IMR-90 (cell line): ENCODE results near the gene MPP2. TPM values are rescaled to one million over a fixed set of nuclear protein-coding genes. Genes with fewer than 3 reads are reported as not detected.

Source experiments
- ATAC-seq: fragments of 200-7000 bp; cut with Tn5 transposase; 2 replicates; pipeline ENCODE4 v1.9.1; 2020; ENCODE audit warnings: low read depth, mild to moderate bottlenecking, moderate library complexity
- BruUV-seq: library from RNA; stranded (reverse); fragments of 400-500 nt; replicated peaks from 2 replicates; lab custom pipeline; 2021; lab: Mats Ljungman, UMichigan
- CTCF ChIA-PET: fragments of 300-600 bp; formaldehyde crosslinking; extraction: SDS; loops from one replicate; lab custom pipeline; 2021; ENCODE audit warnings: antibody characterized with exemption; lab: Yijun Ruan, JAX
- POLR2A ChIA-PET: fragments of 300-600 bp; sonication (Branson Sonifier 250); formaldehyde crosslinking; loops from one replicate; lab custom pipeline; 2022; ENCODE audit warnings: antibody characterized with exemption; ENCODE audit not compliant: unreplicated experiment; lab: Charles Lee
- DNase-seq: peaks from one replicate; pipeline ENCODE4 v3.0.0; 2013
- H2AFZ ChIP-seq: replicated peaks from 2 replicates; pipeline ENCODE3; 2013; ENCODE audit warnings: low read length, mild to moderate bottlenecking; ENCODE audit not compliant: poor library complexity
- H2AK5ac ChIP-seq: 2 replicates; pipeline ENCODE4 v1.6.1; 2013; ENCODE audit warnings: low read depth, low read length, inconsistent platforms
- H2AK9ac ChIP-seq: replicated peaks from 2 replicates; pipeline ENCODE3; 2013; ENCODE audit warnings: mild to moderate bottlenecking, low read depth, low read length, moderate library complexity; ENCODE audit not compliant: poor library complexity
- H2BK120ac ChIP-seq: 2 replicates; pipeline ENCODE4 v1.6.1; 2013; ENCODE audit warnings: low read depth, low read length, inconsistent platforms
- H2BK15ac ChIP-seq: 3 replicates; pipeline ENCODE4 v1.6.1; 2013; ENCODE audit warnings: low read depth, low read length, inconsistent platforms
- H2BK20ac ChIP-seq: 2 replicates; pipeline ENCODE4 v1.6.1; 2013; ENCODE audit warnings: low read depth, mild to moderate bottlenecking, inconsistent platforms, low read length, moderate library complexity
- H2BK5ac ChIP-seq: 2 replicates; pipeline ENCODE4 v1.6.1; 2013; ENCODE audit warnings: mild to moderate bottlenecking, low read depth, low read length, inconsistent platforms; ENCODE audit not compliant: poor library complexity, severe bottlenecking
- H3K14ac ChIP-seq: replicated peaks from 2 replicates; pipeline ENCODE4 v1.6.1; 2013; ENCODE audit warnings: low read depth, low read length, inconsistent platforms
- H3K18ac ChIP-seq: 2 replicates; pipeline ENCODE4 v1.6.1; 2013; ENCODE audit warnings: low read depth, low read length, control low read depth
- H3K23ac ChIP-seq: 2 replicates; pipeline ENCODE4 v1.6.1; 2013; ENCODE audit warnings: low read depth, low read length, inconsistent platforms
- H3K27ac ChIP-seq: 2 replicates; pipeline ENCODE4 v1.5.1; 2013; ENCODE audit warnings: mild to moderate bottlenecking, control low read depth, low read length; ENCODE audit not compliant: insufficient read depth
- H3K27me3 ChIP-seq: 2 replicates; pipeline ENCODE4 v1.6.1; 2013; ENCODE audit warnings: low read length; ENCODE audit not compliant: control insufficient read depth, insufficient read depth
- H3K36me3 ChIP-seq: 2 replicates; pipeline ENCODE4 v1.6.1; 2013; ENCODE audit warnings: low read length, mixed read lengths; ENCODE audit not compliant: control insufficient read depth, insufficient read depth
- H3K4ac ChIP-seq: 2 replicates; pipeline ENCODE4 v1.6.1; 2013; ENCODE audit warnings: low read depth, low read length, inconsistent platforms
- H3K4me1 ChIP-seq: 2 replicates; pipeline ENCODE4 v1.6.1; 2013; ENCODE audit warnings: low read length, mixed read lengths; ENCODE audit not compliant: control insufficient read depth, insufficient read depth
- H3K4me2 ChIP-seq: 2 replicates; pipeline ENCODE4 v1.6.1; 2013; ENCODE audit warnings: low read depth, mild to moderate bottlenecking, control low read depth, low read length, moderate library complexity
- H3K4me3 ChIP-seq: 2 replicates; pipeline ENCODE4 v1.5.1; 2013; ENCODE audit warnings: low read depth, mild to moderate bottlenecking, control low read depth, low read length, moderate library complexity; ENCODE audit not compliant: insufficient read depth
- H3K56ac ChIP-seq: 2 replicates; pipeline ENCODE4 v1.6.1; 2013; ENCODE audit warnings: low read length, inconsistent platforms; ENCODE audit not compliant: insufficient read depth; ENCODE audit errors: extremely low read depth
- H3K79me1 ChIP-seq, 2 experiments: 2 replicates each; pipeline ENCODE4 v1.6.1; 2013; ENCODE audit warnings: low read length in 2 of 2, inconsistent platforms in 1 of 2, low read depth in 1 of 2
- H3K9ac ChIP-seq: 2 replicates; pipeline ENCODE4 v1.6.1; 2013; ENCODE audit warnings: low read depth, low read length, control low read depth
- H3K9me1 ChIP-seq: 2 replicates; pipeline ENCODE4 v1.6.1; 2013; ENCODE audit warnings: low read length, inconsistent platforms; ENCODE audit not compliant: insufficient read depth
- H3K9me3 ChIP-seq: 2 replicates; pipeline ENCODE4 v1.6.1; 2013; ENCODE audit warnings: low read length; ENCODE audit not compliant: control insufficient read depth, insufficient read depth
- H4K20me1 ChIP-seq: 2 replicates; pipeline ENCODE4 v1.6.1; 2013; ENCODE audit warnings: low read length, inconsistent platforms; ENCODE audit not compliant: insufficient read depth
- H4K5ac ChIP-seq: 2 replicates; pipeline ENCODE4 v1.6.1; 2013; ENCODE audit warnings: mild to moderate bottlenecking, low read depth, low read length, control low read depth
- H4K8ac ChIP-seq, 2 experiments: 2 replicates each; pipeline ENCODE4 v1.6.1; 2013; ENCODE audit warnings: low read depth in 2 of 2, low read length in 2 of 2, control low read depth in 1 of 2, inconsistent platforms in 1 of 2
- H4K91ac ChIP-seq: 2 replicates; pipeline ENCODE4 v1.6.1; 2013; ENCODE audit warnings: low read depth, low read length, inconsistent platforms; ENCODE audit not compliant: insufficient read depth
- BHLHE40 ChIP-seq: fragments of 150-350 bp; IDR thresholded peaks from 2 replicates; pipeline ENCODE4 v1.6.1; 2016; ENCODE audit warnings: mild to moderate bottlenecking, low read depth, low read length
- CEBPB ChIP-seq: IDR thresholded peaks from 2 replicates; pipeline ENCODE4 v1.6.1; 2012; ENCODE audit warnings: low read depth, low read length, improper control_type of control experiment
- CHD1 ChIP-seq: IDR thresholded peaks from 2 replicates; pipeline ENCODE4 v1.6.1; 2012; ENCODE audit warnings: low read depth, low read length, improper control_type of control experiment
- CTCF ChIP-seq: conservative IDR thresholded peaks from 2 replicates; pipeline ENCODE4 v1.5.1; 2012; ENCODE audit warnings: mild to moderate bottlenecking, low read depth, low read length, improper control_type of control experiment
- ELK1 ChIP-seq: fragments of 150-350 bp; IDR thresholded peaks from 2 replicates; pipeline ENCODE4 v1.6.1; 2016; ENCODE audit warnings: low read depth, mild to moderate bottlenecking, low read length, moderate library complexity, borderline replicate concordance
- FOS ChIP-seq: fragments of 150-350 bp; IDR thresholded peaks from 2 replicates; pipeline ENCODE4 v1.6.1; 2016; ENCODE audit warnings: low read depth, low read length
- MAFK ChIP-seq: IDR thresholded peaks from 2 replicates; pipeline ENCODE4 v1.6.1; 2012; ENCODE audit warnings: low read depth, low read length, improper control_type of control experiment
- MAZ ChIP-seq: IDR thresholded peaks from 2 replicates; pipeline ENCODE4 v1.6.1; 2012; ENCODE audit warnings: low read depth, mild to moderate bottlenecking, low read length, improper control_type of control experiment, moderate library complexity, borderline replicate concordance
- MXI1 ChIP-seq: IDR thresholded peaks from 2 replicates; pipeline ENCODE4 v1.6.1; 2012; ENCODE audit warnings: low read depth, mild to moderate bottlenecking, low read length, moderate library complexity, borderline replicate concordance
- NFE2L2 ChIP-seq: fragments of 150-350 bp; IDR thresholded peaks from 2 replicates; pipeline ENCODE4 v1.6.1; 2016; ENCODE audit warnings: low read depth, mild to moderate bottlenecking, low read length
- POLR2A ChIP-seq: IDR thresholded peaks from 2 replicates; pipeline ENCODE4 v1.6.1; 2012; ENCODE audit warnings: mild to moderate bottlenecking, low read depth, low read length
- RAD21 ChIP-seq: IDR thresholded peaks from 2 replicates; pipeline ENCODE4 v1.6.1; 2012; ENCODE audit warnings: low read length, improper control_type of control experiment
- RCOR1 ChIP-seq: IDR thresholded peaks from 2 replicates; pipeline ENCODE4 v1.6.1; 2012; ENCODE audit warnings: mild to moderate bottlenecking, low read length, improper control_type of control experiment; ENCODE audit not compliant: insufficient replicate concordance
- RFX5 ChIP-seq: IDR thresholded peaks from 2 replicates; pipeline ENCODE4 v1.8.0; 2012; ENCODE audit warnings: low read depth, mild to moderate bottlenecking, low read length, moderate library complexity
- SMC3 ChIP-seq: fragments of 150-350 bp; IDR thresholded peaks from 2 replicates; pipeline ENCODE4 v1.6.1; 2016; ENCODE audit warnings: low read depth, mild to moderate bottlenecking, antibody characterized with exemption, low read length, moderate library complexity
- WGBS, 2 experiments: methylation state at CpG; one replicate each; pipeline versions ENCODE4 v1.1.5 to v1.1.7; 2013; ENCODE audit warnings: missing lambda C conversion rate in 2 of 2; ENCODE audit not compliant: insufficient read length in 1 of 2; ENCODE audit errors: extremely low coverage in 2 of 2; 5-methylcytosine and 5-hydroxymethylcytosine counted together
- dilution Hi-C: fragments of 300-500 bp; cut with HindIII; formaldehyde crosslinking; loops from one replicate; pipeline ENCODE4 v1.14.3; 2018; ENCODE audit warnings: low sequenced_read_pairs; ENCODE audit not compliant: unreplicated experiment
- in situ Hi-C: fragments of 300-500 bp; cut with MboI; formaldehyde crosslinking; loops from 3 replicates; pipeline ENCODE4 v1.14.3; 2019; ENCODE audit warnings: low sequenced_read_pairs, inconsistent platforms, mixed read lengths
- intact Hi-C: fragments of 100-400 bp; cut with micrococcal nuclease; formaldehyde crosslinking; loops from 2 replicates; pipeline ENCODE4 v1.10.0; 2022
- polyA plus RNA-seq, 3 experiments: library from polyadenylated mRNA; depleted of rRNA; stranded (reverse); fragments of >200 nt; gene quantifications; 2 replicates each; pipeline ENCODE4 v1.2.3, GENCODE V29; 2012; ENCODE audit warnings: low replicate concordance in 1 of 3
- total RNA-seq: library from RNA; depleted of rRNA; stranded (reverse); fragments of >200 nt; gene quantifications from 2 replicates; pipeline ENCODE4 v1.2.3, GENCODE V29; 2012
- TF ChIP-seq, protein P1 (sequence below): fragments of 150-350 bp; IDR thresholded peaks from 2 replicates; pipeline ENCODE4 v1.6.1; 2017; ENCODE audit warnings: mild to moderate bottlenecking, antibody characterized with exemption, low read length, low read depth

Gene MPP2
- total and polyA plus RNA-seq, 2 of the 4 experiments (the other 2 are of a cell fraction), result 3.2 to 3.8 TPM

DNA sequence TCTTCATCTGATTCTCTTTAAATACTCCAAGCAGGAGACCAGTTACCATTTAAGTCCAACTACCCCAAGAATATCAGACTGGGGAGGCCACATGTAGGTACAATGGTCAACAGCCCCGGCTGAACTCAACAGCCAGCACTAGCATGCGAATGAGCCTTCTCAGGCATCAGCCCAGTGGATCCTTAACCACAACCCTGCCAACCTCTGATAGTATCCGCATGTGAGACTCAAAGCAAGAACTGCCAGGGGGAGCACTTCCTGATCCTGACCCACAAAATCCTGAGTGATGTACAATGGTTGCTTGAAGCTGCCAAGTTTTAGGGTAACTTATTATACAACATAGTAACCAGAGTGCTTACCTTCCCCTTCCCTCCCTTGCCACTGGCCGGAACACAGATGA lies 42.4 kb upstream of the MPP2 start:
- H2AK9ac ChIP-seq, result no peak overlapping the region
- BruUV-seq, result no TSS peak
- no peak for ATAC-seq
- H3K9me1 ChIP-seq, result no peaks in the 10 kb centered on the region
- H4K5ac ChIP-seq, result no peak overlapping the region
- intact Hi-C loops, result no loop called here
- no peaks in the 10 kb centered on the region for H3K4me1 ChIP-seq
- no peak overlapping the region for H3K4ac ChIP-seq
- H2AFZ ChIP-seq, result no peak overlapping the region
- peaks cover 53% of the 10 kb centered on the region for H3K27me3 ChIP-seq
- dilution Hi-C loops, result no loop called here
- no peaks in the 10 kb centered on the region for H3K36me3 ChIP-seq
- H4K91ac ChIP-seq, result no peak overlapping the region
- no peak overlapping the region for H3K23ac ChIP-seq
- no peak overlapping the region for H3K27ac ChIP-seq
- H2BK5ac ChIP-seq, result no peak overlapping the region
- no peak overlapping the region for H3K56ac ChIP-seq
- TF ChIP-seq RCOR1 (no peak), BHLHE40 (no peak), CHD1 (no peak), RFX5 (no peak), RAD21 (no peak), ELK1 (no peak), CEBPB (no peak), SMC3 (no peak), POLR2A (no peak), NFE2L2 (no peak), MXI1 (no peak), MAFK (no peak), FOS (no peak), CTCF (no peak), MAZ (no peak)
- TF ChIP-seq, protein P1, sequence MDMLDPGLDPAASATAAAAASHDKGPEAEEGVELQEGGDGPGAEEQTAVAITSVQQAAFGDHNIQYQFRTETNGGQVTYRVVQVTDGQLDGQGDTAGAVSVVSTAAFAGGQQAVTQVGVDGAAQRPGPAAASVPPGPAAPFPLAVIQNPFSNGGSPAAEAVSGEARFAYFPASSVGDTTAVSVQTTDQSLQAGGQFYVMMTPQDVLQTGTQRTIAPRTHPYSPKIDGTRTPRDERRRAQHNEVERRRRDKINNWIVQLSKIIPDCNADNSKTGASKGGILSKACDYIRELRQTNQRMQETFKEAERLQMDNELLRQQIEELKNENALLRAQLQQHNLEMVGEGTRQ, result no peak
- H3K14ac ChIP-seq, result no peak overlapping the region
- POLR2A ChIA-PET, result no interaction called here
- H4K8ac ChIP-seq, result no peak overlapping the region
- H4K20me1 ChIP-seq, result 0 out of 2 replicates have a peak, but pooled peaks cover 6% of the 10 kb centered on the region
- no CpG with 5 or more reads among the region's 4 CpGs for WGBS, 2 experiments
- H2AK5ac ChIP-seq, result no peak overlapping the region
- H3K4me3 ChIP-seq, result no peak overlapping the region
- in situ Hi-C loops, result loop anchor here (10.0 kb wide), 1 partner anchor 215 kb away; no protein-coding TSS in a partner anchor
- no peak for DNase-seq
- H2BK20ac ChIP-seq, result no peak overlapping the region
- CTCF ChIA-PET, result no interaction called here
- no peak overlapping the region for H3K4me2 ChIP-seq
- no peak overlapping the region for H3K18ac ChIP-seq
- no peak overlapping the region for H3K9ac ChIP-seq
- peaks cover 3% of the 10 kb centered on the region; the same call in 1 of the 2 replicates for H3K9me3 ChIP-seq
- H2BK15ac ChIP-seq, result no peak overlapping the region
- no peaks in the 10 kb centered on the region for H3K79me1 ChIP-seq
- H2BK120ac ChIP-seq, result no peak overlapping the region
